ENCODE measurements around the gene CFAP54.

Gene CFAP54

GRCh38 chr12:96890331-96890730, 401.0 kb downstream of the CFAP54 start:
- DNase-seq (ENCODE audit: low read depth) = no peak

- DNase-seq (ENCODE audit: low read depth) = no peak
These were observed 402.7 kb downstream of the CFAP54 start for GRCh38 chr12:96892104-96892503.

- DNase-seq (ENCODE audit: low read depth) = no peak
These were observed 408.0 kb downstream of the CFAP54 start for GRCh38 chr12:96897421-96897820.

- DNase-seq (ENCODE audit: low read depth) = no peak
These were observed 411.8 kb downstream of the CFAP54 start for GRCh38 chr12:96901175-96901574.

GRCh38 chr12:96902076-96902475, 412.7 kb downstream of the CFAP54 start:
- no peak for DNase-seq (ENCODE audit: low read depth)

- DNase-seq (ENCODE audit: low read depth) = no peak
These were observed 417.1 kb downstream of the CFAP54 start for GRCh38 chr12:96906498-96906848.

GRCh38 chr12:96906849-96907670, 417.7 kb downstream of the CFAP54 start, which contains the start of gene NEDD1:
Gene NEDD1, plus strand, starts transcription at chr12:96907257. Its CDS starts 2,503 bp downstream, at chr12:96909760.
- peak; percentile 69 for DNase-seq (ENCODE audit: low read depth)

- DNase-seq (ENCODE audit: low read depth) = no peak
These were observed 418.5 kb downstream of the CFAP54 start for GRCh38 chr12:96907671-96908422.

- no peak for DNase-seq (ENCODE audit: low read depth)
These were observed 419.0 kb downstream of the CFAP54 start for GRCh38 chr12:96908423-96908675.

- no peak for DNase-seq (ENCODE audit: low read depth)
These were observed 422.9 kb downstream of the CFAP54 start for GRCh38 chr12:96912261-96912660.

GRCh38 chr12:96912943-96913342, 423.6 kb downstream of the CFAP54 start:
- DNase-seq (ENCODE audit: low read depth) = no peak

- no peak for DNase-seq (ENCODE audit: low read depth)
These were observed 430.3 kb downstream of the CFAP54 start for GRCh38 chr12:96919510-96920210.

Measured in stimulated activated CD8-positive, alpha-beta memory T cell treated with anti-CD3 and anti-CD28 coated beads, Interleukin-7, amount 100 ng/mL, for 24 hours (primary cell).